Duodenal mucosa (tissue), 2 donors: Measurements from ENCODE around the gene TNFAIP8L3.

Source experiments
- H3K27ac ChIP-seq: one replicate; pipeline ENCODE4 v1.7.0; 2013; ENCODE audit warnings: low read depth, low read length
- H3K27me3 ChIP-seq, 2 donors: one replicate each; pipeline ENCODE4 v1.7.0; 2013; ENCODE audit warnings: low read length in 2 of 2, control low read depth in 1 of 2; ENCODE audit not compliant: insufficient read depth in 2 of 2, control insufficient read depth in 1 of 2
- H3K36me3 ChIP-seq, 2 donors: one replicate each; pipeline ENCODE4 v1.7.0; 2013; ENCODE audit warnings: low read length in 2 of 2, control low read depth in 1 of 2; ENCODE audit not compliant: insufficient read depth in 2 of 2, control insufficient read depth in 1 of 2
- H3K4me1 ChIP-seq, 2 donors: one replicate each; pipeline ENCODE4 v1.7.0; 2013; ENCODE audit warnings: low read length in 2 of 2, control low read depth in 1 of 2; ENCODE audit not compliant: insufficient read depth in 2 of 2, control insufficient read depth in 1 of 2
- H3K4me3 ChIP-seq, 2 donors: one replicate each; pipeline ENCODE4 v1.7.0; 2013; ENCODE audit warnings: low read length in 2 of 2, low read depth in 1 of 2
- H3K9ac ChIP-seq, 2 donors: one replicate each; pipeline ENCODE4 v1.7.0; 2013; ENCODE audit warnings: low read length in 2 of 2, low read depth in 1 of 2
- H3K9me3 ChIP-seq, 2 donors: one replicate each; pipeline ENCODE4 v1.7.0; 2013; ENCODE audit warnings: low read length in 2 of 2, control low read depth in 1 of 2; ENCODE audit not compliant: control insufficient read depth in 1 of 2

Gene TNFAIP8L3

GRCh38 chr15:51103330-51103729 lies 8.6 kb upstream of the TNFAIP8L3 start:
- Histone ChIP-seq H3K4me3 (no peak overlapping the region), H3K9ac (no peak overlapping the region), H3K27ac (no peak overlapping the region), H3K27me3 (peaks cover 4 to 14% of the 10 kb centered on the region in 2 donors), H3K9me3 (no peaks in the 10 kb centered on the region), H3K36me3 (no peaks in the 10 kb centered on the region), H3K4me1 (peaks cover 0 to under 1% of the 10 kb centered on the region in 2 donors)

- Histone ChIP-seq H3K27me3 (peaks cover 6 to 33% of the 10 kb centered on the region in 2 donors), H3K4me3 (no peak overlapping the region), H3K27ac (no peak overlapping the region), H3K36me3 (no peaks in the 10 kb centered on the region), H3K9me3 (no peaks in the 10 kb centered on the region), H3K9ac (no peak overlapping the region), H3K4me1 (peaks cover 0 to 6% of the 10 kb centered on the region in 2 donors)
These were observed 6.2 kb upstream of the TNFAIP8L3 start for GRCh38 chr15:51100785-51101489.

- Histone ChIP-seq H3K27me3 (peaks cover 6 to 40% of the 10 kb centered on the region in 2 donors), H3K27ac (no peak overlapping the region), H3K36me3 (no peaks in the 10 kb centered on the region), H3K9me3 (no peaks in the 10 kb centered on the region), H3K4me1 (peaks cover 0 to 6% of the 10 kb centered on the region in 2 donors), H3K9ac (no peak overlapping the region), H3K4me3 (no peak overlapping the region)
These were observed 4.5 kb upstream of the TNFAIP8L3 start for GRCh38 chr15:51099185-51099584.

- H3K36me3 ChIP-seq, result no peaks in the 10 kb centered on the region
- H3K9ac ChIP-seq, result no peak overlapping the region
- H3K9me3 ChIP-seq, result no peaks in the 10 kb centered on the region
- no peak overlapping the region for H3K27ac ChIP-seq
- H3K4me3 ChIP-seq, result no peak overlapping the region
- H3K4me1 ChIP-seq, result peaks cover 6 to 8% of the 10 kb centered on the region in 2 donors
- peaks cover 9 to 43% of the 10 kb centered on the region in 2 donors for H3K27me3 ChIP-seq
These were observed 3.6 kb upstream of the TNFAIP8L3 start for GRCh38 chr15:51098331-51098619.

GRCh38 chr15:51097553-51098330 lies 3.0 kb upstream of the TNFAIP8L3 start:
- no peaks in the 10 kb centered on the region for H3K36me3 ChIP-seq
- H3K27me3 ChIP-seq, result peaks cover 14 to 48% of the 10 kb centered on the region in 2 donors
- H3K27ac ChIP-seq, result no peak overlapping the region

GRCh38 chr15:51096976-51097375 lies 2.3 kb upstream of the TNFAIP8L3 start:
- peaks cover 6 to 11% of the 10 kb centered on the region in 2 donors for H3K4me1 ChIP-seq

More at GRCh38 chr15:51097553-51098330, 3.0 kb upstream of the TNFAIP8L3 start:
- H3K9ac ChIP-seq, result no peak overlapping the region
- no peaks in the 10 kb centered on the region for H3K9me3 ChIP-seq
- peaks cover 6 to 11% of the 10 kb centered on the region in 2 donors for H3K4me1 ChIP-seq
- H3K4me3 ChIP-seq, result no peak overlapping the region

GRCh38 chr15:51095681-51096331 lies 1.1 kb upstream of the TNFAIP8L3 start:
- Histone ChIP-seq H3K9ac (no peak overlapping the region), H3K27me3 (peaks cover 14 to 61% of the 10 kb centered on the region in 2 donors), H3K4me1 (peaks cover 6 to 11% of the 10 kb centered on the region in 2 donors), H3K9me3 (no peaks in the 10 kb centered on the region), H3K27ac (no peak overlapping the region), H3K4me3 (no peak overlapping the region), H3K36me3 (no peaks in the 10 kb centered on the region)

More at GRCh38 chr15:51096976-51097375, 2.3 kb upstream of the TNFAIP8L3 start:
- no peaks in the 10 kb centered on the region for H3K36me3 ChIP-seq
- no peak overlapping the region for H3K9ac ChIP-seq
- no peaks in the 10 kb centered on the region for H3K9me3 ChIP-seq
- H3K4me3 ChIP-seq, result no peak overlapping the region
- H3K27me3 ChIP-seq, result peaks cover 14 to 56% of the 10 kb centered on the region in 2 donors
- H3K27ac ChIP-seq, result no peak overlapping the region

GRCh38 chr15:51093839-51094605 lies 684 bp downstream of the TNFAIP8L3 start:
- Histone ChIP-seq H3K9me3 (no peaks in the 10 kb centered on the region), H3K4me1 (peaks cover 6 to 11% of the 10 kb centered on the region in 2 donors), H3K27ac (no peak overlapping the region), H3K4me3 (peak overlapping the region; percentile 52 to 58), H3K9ac (no peak overlapping the region), H3K36me3 (no peaks in the 10 kb centered on the region), H3K27me3 (peaks cover 11 to 63% of the 10 kb centered on the region in 2 donors)

GRCh38 chr15:51093488-51093838 lies 1.2 kb downstream of the TNFAIP8L3 start:
- Histone ChIP-seq H3K27me3 (peaks cover 11 to 65% of the 10 kb centered on the region in 2 donors), H3K9me3 (no peaks in the 10 kb centered on the region), H3K9ac (no peak overlapping the region), H3K27ac (no peak overlapping the region), H3K4me3 (peak overlapping the region; percentile 52 to 58), H3K36me3 (no peaks in the 10 kb centered on the region), H3K4me1 (peaks cover 6 to 11% of the 10 kb centered on the region in 2 donors)
